ENCODE results near the gene CYP26C1.

CYP26C1 gene

GRCh38 chr10:93059975-93060886 lies at the start of gene CYP26C1:
CYP26C1 (plus strand) TSS chr10:93060798; CDS start chr10:93061264, 466 bp downstream.
- DNase-seq (ENCODE audit: low read depth) = no peak
- TF ChIP-seq CTCF (conservative IDR thresholded peaks at IDR 0.05; ENCODE audit: control insufficient read depth, insufficient read depth, low read depth, low read length) = no peak
- no peak within 1 kb of the TSS for H3K4me3 ChIP-seq (ENCODE audit: control insufficient read depth, low read depth, low read length)

- no peak for DNase-seq (ENCODE audit: low read depth)
- no peak for TF ChIP-seq CTCF (conservative IDR thresholded peaks at IDR 0.05; ENCODE audit: control insufficient read depth, insufficient read depth, low read depth, low read length)
- no peak overlapping the region for H3K4me3 ChIP-seq (ENCODE audit: control insufficient read depth, low read depth, low read length)
These were observed 44.9 kb upstream of the CYP26C1 start for GRCh38 chr10:93015722-93016121.

- TF ChIP-seq CTCF (conservative IDR thresholded peaks at IDR 0.05; ENCODE audit: control insufficient read depth, insufficient read depth, low read depth, low read length) = no peak
- no peak overlapping the region for H3K4me3 ChIP-seq (ENCODE audit: control insufficient read depth, low read depth, low read length)
These were observed 37.5 kb upstream of the CYP26C1 start for GRCh38 chr10:93023013-93023650.

GRCh38 chr10:93026072-93026471 lies 34.5 kb upstream of the CYP26C1 start:
- no peak for DNase-seq (ENCODE audit: low read depth)
- TF ChIP-seq CTCF (conservative IDR thresholded peaks at IDR 0.05; ENCODE audit: control insufficient read depth, insufficient read depth, low read depth, low read length) = no peak
- no peak overlapping the region for H3K4me3 ChIP-seq (ENCODE audit: control insufficient read depth, low read depth, low read length)

More at GRCh38 chr10:93023013-93023650, 37.5 kb upstream of the CYP26C1 start:
- DNase-seq (ENCODE audit: low read depth) = no peak

- no peak for TF ChIP-seq CTCF (conservative IDR thresholded peaks at IDR 0.05; ENCODE audit: control insufficient read depth, insufficient read depth, low read depth, low read length)
- H3K4me3 ChIP-seq (ENCODE audit: control insufficient read depth, low read depth, low read length) = no peak overlapping the region
These were observed 33.1 kb upstream of the CYP26C1 start for GRCh38 chr10:93027508-93027907.

GRCh38 chr10:93028883-93029282 lies 31.7 kb upstream of the CYP26C1 start:
- no peak for TF ChIP-seq CTCF (conservative IDR thresholded peaks at IDR 0.05; ENCODE audit: control insufficient read depth, insufficient read depth, low read depth, low read length)
- no peak overlapping the region for H3K4me3 ChIP-seq (ENCODE audit: control insufficient read depth, low read depth, low read length)
- DNase-seq (ENCODE audit: low read depth) = peak; percentile 68

More at GRCh38 chr10:93027508-93027907, 33.1 kb upstream of the CYP26C1 start:
- no peak for DNase-seq (ENCODE audit: low read depth)

All from fibroblast of mammary gland (primary cell).